ENCODE results near the gene RGS7. TPM values are rescaled to one million over a fixed set of nuclear protein-coding genes. Genes with fewer than 3 reads are reported as not detected.
A peak's percentile ranks its signal among the peaks of the same experiment; 100 is the strongest.

RGS7 gene
- polyA plus RNA-seq, 1 donor (not counting 4 experiments of a cell fraction or from before 2014, with no cell fraction given), result not detected

DNA sequence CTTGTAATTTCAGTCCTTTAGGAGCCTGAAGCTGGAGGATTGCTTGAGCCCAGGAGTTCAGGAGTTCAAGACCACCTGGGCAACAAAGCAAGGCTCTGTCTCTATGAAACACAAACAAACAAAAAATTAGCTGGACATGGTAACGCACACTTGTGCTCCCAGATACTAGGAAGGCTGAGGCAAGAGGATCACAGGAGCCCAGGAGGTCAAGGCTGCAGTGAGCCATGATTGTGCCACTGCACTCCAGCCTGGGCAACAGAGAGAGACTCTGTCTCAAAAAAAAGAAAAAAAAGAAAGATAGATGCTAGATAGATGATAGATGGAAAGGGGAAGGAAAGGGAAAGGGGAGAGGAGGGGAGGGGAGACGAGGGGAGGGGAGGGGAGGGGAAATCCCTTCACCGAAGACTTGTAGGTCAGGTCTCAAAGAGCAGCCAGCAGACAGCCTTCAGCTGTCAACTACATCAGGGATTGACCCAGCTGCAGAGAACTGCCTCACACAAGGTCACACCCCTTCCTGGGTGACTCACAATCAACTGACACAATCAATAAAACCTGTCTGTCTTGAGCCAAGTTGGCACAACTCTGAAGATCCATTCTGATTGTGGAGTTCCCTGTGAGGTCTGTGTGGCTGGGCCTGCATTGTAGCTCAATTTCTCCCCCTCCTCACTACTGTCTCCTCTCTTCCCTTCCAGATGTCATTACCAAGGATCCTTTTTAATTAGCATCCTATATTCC lies 200.6 kb downstream of the RGS7 start:
- dilution Hi-C loops (cut with MboI; ENCODE audit: extremely low pct_ligation_motif_present, low sequenced_read_pairs), result no loop called here

DNA sequence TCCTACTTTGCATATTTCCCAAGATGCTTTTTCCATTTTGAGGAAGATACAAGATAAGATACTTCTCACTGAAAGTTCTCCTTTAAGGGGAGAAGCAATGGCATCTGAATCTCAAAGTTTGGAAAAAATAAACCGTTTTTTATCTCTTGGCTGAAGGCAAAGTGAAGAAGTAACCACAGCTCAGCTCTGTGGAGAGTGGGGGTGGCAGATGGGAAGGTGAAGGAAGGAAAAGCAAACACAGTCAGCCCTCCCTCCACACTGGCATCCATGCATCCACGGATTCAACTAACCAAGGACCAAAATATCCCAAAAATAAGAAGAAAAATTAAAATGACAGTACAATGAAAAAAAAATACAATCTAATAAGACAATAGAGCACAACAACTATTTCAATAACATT lies 211.1 kb downstream of the RGS7 start:
- Histone ChIP-seq H2AFZ (ENCODE audit: control insufficient read depth, low read length) (no peak overlapping the region), H3K4me3 (ENCODE audit: control insufficient read depth in 2 of 3, extremely low read depth in 1 of 3, insufficient read depth in 2 of 3, low read depth in 1 of 3, low read length in 3 of 3) (no peak overlapping the region), H3K27ac (ENCODE audit: control insufficient read depth, insufficient read depth, low read length) (no peak overlapping the region), H3K36me3 (ENCODE audit: control insufficient read depth in 2 of 2, extremely low read depth in 1 of 2, insufficient read depth in 2 of 2, low read length in 2 of 2) (no peaks in the 10 kb centered on the region), H3K9me3 (ENCODE audit: control insufficient read depth, low read depth, low read length) (no peaks in the 10 kb centered on the region), H3K9me1 (ENCODE audit: control insufficient read depth, extremely low read depth, insufficient read depth, low read length) (no peaks in the 10 kb centered on the region), H3K9ac (ENCODE audit: control insufficient read depth, extremely low read depth, insufficient read depth, low read length) (no peak overlapping the region), H3K4me2 (ENCODE audit: control insufficient read depth, extremely low read depth, insufficient read depth, low read depth, low read length) (no peak overlapping the region), H4K20me1 (ENCODE audit: control insufficient read depth, extremely low read depth, insufficient read depth, low read length) (no peaks in the 10 kb centered on the region), H3K79me2 (ENCODE audit: control insufficient read depth, insufficient read depth, low read length) (no peaks in the 10 kb centered on the region), H3K27me3 (ENCODE audit: control insufficient read depth, extremely low read depth, insufficient read depth, low read length) (no peaks in the 10 kb centered on the region), H3K4me1 (ENCODE audit: control insufficient read depth, extremely low read depth, insufficient read depth, low read length) (no peaks in the 10 kb centered on the region)
- DNase-seq (ENCODE audit: low read depth, low spot score), result no peak
- FAIRE-seq, result no peak
- TF ChIP-seq EZH2 (IDR thresholded peaks at IDR 0.05; ENCODE audit: low read length), result no peak
- TF ChIP-seq, protein P1, sequence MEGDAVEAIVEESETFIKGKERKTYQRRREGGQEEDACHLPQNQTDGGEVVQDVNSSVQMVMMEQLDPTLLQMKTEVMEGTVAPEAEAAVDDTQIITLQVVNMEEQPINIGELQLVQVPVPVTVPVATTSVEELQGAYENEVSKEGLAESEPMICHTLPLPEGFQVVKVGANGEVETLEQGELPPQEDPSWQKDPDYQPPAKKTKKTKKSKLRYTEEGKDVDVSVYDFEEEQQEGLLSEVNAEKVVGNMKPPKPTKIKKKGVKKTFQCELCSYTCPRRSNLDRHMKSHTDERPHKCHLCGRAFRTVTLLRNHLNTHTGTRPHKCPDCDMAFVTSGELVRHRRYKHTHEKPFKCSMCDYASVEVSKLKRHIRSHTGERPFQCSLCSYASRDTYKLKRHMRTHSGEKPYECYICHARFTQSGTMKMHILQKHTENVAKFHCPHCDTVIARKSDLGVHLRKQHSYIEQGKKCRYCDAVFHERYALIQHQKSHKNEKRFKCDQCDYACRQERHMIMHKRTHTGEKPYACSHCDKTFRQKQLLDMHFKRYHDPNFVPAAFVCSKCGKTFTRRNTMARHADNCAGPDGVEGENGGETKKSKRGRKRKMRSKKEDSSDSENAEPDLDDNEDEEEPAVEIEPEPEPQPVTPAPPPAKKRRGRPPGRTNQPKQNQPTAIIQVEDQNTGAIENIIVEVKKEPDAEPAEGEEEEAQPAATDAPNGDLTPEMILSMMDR (optimal IDR thresholded peaks at IDR 0.05 in 1 of 3, IDR thresholded peaks at IDR 0.05 in 1 of 3, conservative IDR thresholded peaks at IDR 0.05 in 1 of 3; ENCODE audit: extremely low read depth in 1 of 3, insufficient read depth in 2 of 3, low read length in 3 of 3), result no peak
- dilution Hi-C loops (cut with MboI; ENCODE audit: extremely low pct_ligation_motif_present, low sequenced_read_pairs), result no loop called here

More for the DNA sequence above, 200.6 kb downstream of the RGS7 start:
- H3K9me3 ChIP-seq (ENCODE audit: control insufficient read depth, low read depth, low read length), result no peaks in the 10 kb centered on the region
- no peaks in the 10 kb centered on the region for H3K9me1 ChIP-seq (ENCODE audit: control insufficient read depth, extremely low read depth, insufficient read depth, low read length)
- H3K79me2 ChIP-seq (ENCODE audit: control insufficient read depth, insufficient read depth, low read length), result no peaks in the 10 kb centered on the region
- H3K27me3 ChIP-seq (ENCODE audit: control insufficient read depth, extremely low read depth, insufficient read depth, low read length), result no peaks in the 10 kb centered on the region
- H3K36me3 ChIP-seq (ENCODE audit: control insufficient read depth in 2 of 2, extremely low read depth in 1 of 2, insufficient read depth in 2 of 2, low read length in 2 of 2), result no peaks in the 10 kb centered on the region
- FAIRE-seq (peak; percentile 69), DNase-seq (ENCODE audit: low read depth, low spot score) (peak; percentile 1)
- H3K27ac ChIP-seq (ENCODE audit: control insufficient read depth, insufficient read depth, low read length), result no peak overlapping the region
- TF ChIP-seq, protein P1 (optimal IDR thresholded peaks at IDR 0.05 in 1 of 3, IDR thresholded peaks at IDR 0.05 in 1 of 3, conservative IDR thresholded peaks at IDR 0.05 in 1 of 3; ENCODE audit: extremely low read depth in 1 of 3, insufficient read depth in 2 of 3, low read length in 3 of 3), result no peak
- TF ChIP-seq EZH2 (IDR thresholded peaks at IDR 0.05; ENCODE audit: low read length), result no peak
- no peaks in the 10 kb centered on the region for H4K20me1 ChIP-seq (ENCODE audit: control insufficient read depth, extremely low read depth, insufficient read depth, low read length)
- no peak overlapping the region for H3K4me2 ChIP-seq (ENCODE audit: control insufficient read depth, extremely low read depth, insufficient read depth, low read depth, low read length)
- H3K4me1 ChIP-seq (ENCODE audit: control insufficient read depth, extremely low read depth, insufficient read depth, low read length), result no peaks in the 10 kb centered on the region
- H3K9ac ChIP-seq (ENCODE audit: control insufficient read depth, extremely low read depth, insufficient read depth, low read length), result no peak overlapping the region
- H2AFZ ChIP-seq (ENCODE audit: control insufficient read depth, low read length), result no peak overlapping the region
- H3K4me3 ChIP-seq (ENCODE audit: control insufficient read depth in 2 of 3, extremely low read depth in 1 of 3, insufficient read depth in 2 of 3, low read depth in 1 of 3, low read length in 3 of 3), result no peak overlapping the region

Data from keratinocyte (primary cell).